CD4-positive, CD25-positive, alpha-beta regulatory T cell (primary cell): ENCODE results near the gene UBE2K. TPM values are rescaled to one million over a fixed set of nuclear protein-coding genes. Genes with fewer than 3 reads are reported as not detected.
"Not testable (repeated sequence)": the region's sequence is repeated elsewhere in the genome, so short reads cannot be mapped to it uniquely, and the experiment has no call there.

Source experiments
- ATAC-seq, 2 donors: fragments of 150-1000 bp; cut with Tn5 transposase; one replicate each; pipeline ENCODE4 v1.10.0; 2021; ENCODE audit warnings: low read depth in 2 of 2, moderate number of reproducible peaks in 2 of 2, moderate library complexity in 1 of 2
- DNase-seq, 3 donors: peaks; one replicate each; pipeline versions ENCODE4 v3.0.0 to v3.0.0-alpha.2; 2012 to 2022; ENCODE audit warnings: mixed read lengths in 1 of 3
- H3K27ac ChIP-seq: one replicate; pipeline ENCODE4 v1.7.0; 2013; ENCODE audit warnings: mild to moderate bottlenecking, low read length; ENCODE audit not compliant: insufficient read depth, poor library complexity, severe bottlenecking
- H3K27me3 ChIP-seq: one replicate; pipeline ENCODE4 v1.7.0; 2013; ENCODE audit warnings: low read length; ENCODE audit not compliant: control insufficient read depth, insufficient read depth
- H3K36me3 ChIP-seq: one replicate; pipeline ENCODE4 v1.7.0; 2013; ENCODE audit warnings: mild to moderate bottlenecking, low read length, moderate library complexity; ENCODE audit not compliant: control insufficient read depth, insufficient read depth
- H3K4me1 ChIP-seq: 2 replicates; pipeline ENCODE4 v1.7.0; 2013; ENCODE audit warnings: mild to moderate bottlenecking, low read length; ENCODE audit not compliant: insufficient read depth, control insufficient read depth, poor library complexity, severe bottlenecking
- H3K4me3 ChIP-seq: one replicate; pipeline ENCODE4 v1.7.0; 2013; ENCODE audit warnings: low read depth, mild to moderate bottlenecking, low read length, moderate library complexity
- H3K9me3 ChIP-seq, 2 experiments: 1 replicate in 1 of 2; 2 replicates in 1 of 2; pipeline ENCODE4 v1.7.0; 2013; ENCODE audit warnings: low read length in 2 of 2, mild to moderate bottlenecking in 1 of 2, moderate library complexity in 1 of 2; ENCODE audit not compliant: control insufficient read depth in 2 of 2
- H3K27ac Mint-ChIP-seq, 3 donors: one replicate each; pipeline ENCODE4 v1.8.0; 2020 to 2022; ENCODE audit warnings: mild to moderate bottlenecking in 3 of 3, mixed read lengths in 3 of 3, moderate library complexity in 2 of 3
- H3K27me3 Mint-ChIP-seq: one replicate; pipeline ENCODE4 v1.8.0; 2022; ENCODE audit warnings: mild to moderate bottlenecking, mixed read lengths
- H3K36me3 Mint-ChIP-seq: one replicate; pipeline ENCODE4 v1.8.0; 2020; ENCODE audit warnings: mixed read lengths
- H3K4me1 Mint-ChIP-seq, 4 donors: one replicate each; pipeline ENCODE4 v1.8.0; 2020 to 2022; ENCODE audit warnings: mixed read lengths in 4 of 4, mild to moderate bottlenecking in 1 of 4
- H3K4me3 Mint-ChIP-seq, 4 donors: one replicate each; pipeline ENCODE4 v1.8.0; 2020 to 2022; ENCODE audit warnings: mild to moderate bottlenecking in 4 of 4, mixed read lengths in 4 of 4, moderate library complexity in 3 of 4
- H3K9me3 Mint-ChIP-seq, 7 donors: one replicate each; pipeline ENCODE4 v1.8.0; 2020 to 2022; ENCODE audit warnings: mixed read lengths in 7 of 7, mild to moderate bottlenecking in 3 of 7, moderate library complexity in 2 of 7
- polyA plus RNA-seq, 4 donors: library from polyadenylated mRNA; unstranded; fragments of 300-500 nt; fragmentation: Illumina TruSeq; gene quantifications; one replicate each; pipeline ENCODE4 v1.2.3, GENCODE V29; 2021
- total RNA-seq: library from RNA; stranded (reverse); gene quantifications from one replicate; pipeline ENCODE4 v1.2.3, GENCODE V29; 2022

UBE2K gene
- total and polyA plus RNA-seq, 5 donors from 2014 or later, result 56.0 to 96.6 (median 73.4) TPM

DNA sequence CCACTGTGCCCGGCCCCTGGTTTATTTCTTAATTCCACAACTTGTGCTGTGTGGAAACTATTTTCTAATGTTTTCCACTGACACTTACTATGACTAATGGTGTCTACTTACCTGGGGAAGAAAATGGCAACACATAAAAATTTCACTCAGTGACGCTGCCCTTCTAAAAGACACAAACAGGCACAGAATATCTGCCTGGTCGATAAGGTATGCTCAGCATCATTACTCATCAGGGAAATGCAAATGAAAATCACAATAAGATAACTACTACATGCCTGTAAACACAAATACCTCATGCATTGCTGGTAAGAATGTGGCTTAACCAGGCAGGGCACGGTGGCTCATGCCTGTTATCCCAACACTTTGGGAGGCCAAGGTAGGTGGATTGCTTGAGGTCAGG is 61.6 kb downstream of the UBE2K start:
- H3K4me3 Mint-ChIP-seq, result no peak overlapping the region
- no peaks in the 10 kb centered on the region for H3K27me3 Mint-ChIP-seq
- peaks cover 3 to 26% (median 11%) of the 10 kb centered on the region in 4 donors for H3K4me1 Mint-ChIP-seq
- H3K4me3 ChIP-seq, result no peak overlapping the region
- peaks cover 32% of the 10 kb centered on the region for H3K36me3 Mint-ChIP-seq
- no peaks in the 10 kb centered on the region for H3K4me1 ChIP-seq
- H3K9me3 ChIP-seq, result no peaks in the 10 kb centered on the region
- H3K36me3 ChIP-seq, result peaks cover 62% of the 10 kb centered on the region
- H3K27ac Mint-ChIP-seq, result no peak overlapping the region
- no peak overlapping the region for H3K27ac ChIP-seq
- peaks cover 0 to under 1% (median 0%) of the 10 kb centered on the region in 7 donors for H3K9me3 Mint-ChIP-seq
- no peaks in the 10 kb centered on the region for H3K27me3 ChIP-seq
- DNase-seq (no peak), ATAC-seq (no peak)

DNA sequence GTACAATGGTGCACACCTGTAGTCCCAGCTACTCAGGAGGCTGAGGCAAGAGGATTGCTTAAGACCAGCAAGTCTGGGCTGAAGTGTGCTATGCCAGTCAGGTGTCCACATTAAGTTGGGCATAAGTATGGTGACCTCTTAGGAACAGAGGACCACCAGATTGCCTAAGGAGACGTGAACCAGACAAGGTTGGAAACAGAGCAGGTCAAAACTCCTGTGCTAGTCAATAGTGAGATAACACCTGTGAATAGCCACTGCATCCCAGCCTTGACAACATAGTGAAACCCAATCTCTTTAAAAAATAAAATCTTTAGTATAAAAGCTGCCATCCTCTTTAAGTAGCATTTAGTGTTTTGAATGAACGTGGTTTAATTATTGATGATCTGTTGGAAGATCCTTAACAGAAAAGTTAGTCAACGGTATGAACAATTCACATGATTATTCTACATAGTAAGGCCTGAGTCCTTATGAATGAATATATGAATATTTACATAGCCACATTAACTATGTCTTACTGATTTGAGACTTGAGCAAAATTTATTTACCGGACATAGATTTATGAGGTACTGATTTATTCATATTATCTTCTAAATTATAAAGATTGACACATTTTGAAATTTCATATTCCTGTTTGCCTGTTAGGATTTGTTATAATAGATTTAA is 63.2 kb downstream of the UBE2K start:
- peaks cover 0 to 1% (median 0%) of the 10 kb centered on the region in 7 donors for H3K9me3 Mint-ChIP-seq
- no peak overlapping the region for H3K4me3 Mint-ChIP-seq
- H3K4me1 ChIP-seq, result no peaks in the 10 kb centered on the region
- peaks cover 0 to 12% (median 4%) of the 10 kb centered on the region in 4 donors for H3K4me1 Mint-ChIP-seq
- H3K36me3 ChIP-seq, result peaks cover 48% of the 10 kb centered on the region
- H3K27me3 Mint-ChIP-seq, result no peaks in the 10 kb centered on the region
- no peak for DNase-seq
- no peaks in the 10 kb centered on the region for H3K27me3 ChIP-seq
- peaks cover 26% of the 10 kb centered on the region for H3K36me3 Mint-ChIP-seq
- no peak for ATAC-seq
- H3K4me3 ChIP-seq, result no peak overlapping the region
- no peak overlapping the region for H3K27ac ChIP-seq
- no peaks in the 10 kb centered on the region for H3K9me3 ChIP-seq
- no peak overlapping the region for H3K27ac Mint-ChIP-seq

DNA sequence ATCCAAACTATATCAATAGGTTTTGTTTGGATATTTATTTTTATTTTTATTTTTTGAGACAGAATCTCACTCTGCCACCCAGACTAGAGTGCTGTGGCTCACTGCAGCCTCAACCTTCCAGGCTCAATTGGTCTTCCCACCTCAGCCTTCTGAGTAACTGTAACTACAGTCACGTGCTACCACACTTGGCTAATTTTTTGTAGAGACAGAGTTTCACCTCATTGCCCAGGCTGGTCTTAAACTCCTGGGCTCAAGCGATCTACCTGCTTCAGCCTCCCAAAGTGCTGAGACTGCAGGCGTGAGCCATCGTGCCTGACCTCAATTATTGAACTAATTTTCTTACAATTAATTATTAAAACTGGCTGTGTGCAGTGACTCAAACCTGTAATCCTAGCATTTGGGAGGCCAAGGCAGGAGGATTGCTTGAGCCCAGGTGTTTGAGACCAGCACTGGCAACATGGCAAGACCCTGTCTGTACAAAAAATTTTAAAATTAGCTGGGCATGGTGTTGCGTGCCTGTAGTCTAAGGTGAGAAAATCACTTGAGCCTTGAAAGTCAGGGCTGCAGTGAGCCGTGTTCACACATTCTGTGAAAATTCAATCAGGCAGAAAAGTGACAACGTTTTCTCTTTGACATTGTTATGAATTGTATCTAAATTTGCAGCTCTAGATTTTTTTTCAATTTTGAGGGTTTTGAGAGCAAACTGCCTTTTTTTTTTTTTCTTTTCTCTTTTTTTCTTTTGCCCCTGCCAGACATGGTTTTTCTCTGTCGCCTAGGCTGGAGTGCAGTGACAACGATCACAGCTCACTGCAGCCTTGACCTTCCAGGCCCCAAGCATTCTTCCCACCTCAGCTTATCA is 66.0 kb downstream of the UBE2K start:
- DNase-seq (no peak), ATAC-seq (no peak)
- no peak overlapping the region for H3K27ac ChIP-seq
- H3K27ac Mint-ChIP-seq, result no peak overlapping the region
- H3K36me3 ChIP-seq, result peaks cover 27% of the 10 kb centered on the region
- peaks cover under 1 to 5% (median 3%) of the 10 kb centered on the region in 4 donors for H3K4me1 Mint-ChIP-seq
- no peaks in the 10 kb centered on the region for H3K9me3 ChIP-seq
- H3K4me3 ChIP-seq, result no peak overlapping the region
- H3K4me3 Mint-ChIP-seq, result no peak overlapping the region
- H3K4me1 ChIP-seq, result no peaks in the 10 kb centered on the region
- peaks cover 13% of the 10 kb centered on the region for H3K36me3 Mint-ChIP-seq
- no peaks in the 10 kb centered on the region for H3K27me3 ChIP-seq
- H3K27me3 Mint-ChIP-seq, result no peaks in the 10 kb centered on the region
- peaks cover 0 to 1% (median 0%) of the 10 kb centered on the region in 7 donors for H3K9me3 Mint-ChIP-seq

GRCh38 chr4:39770005-39770404 is 72.1 kb downstream of the UBE2K start:
- no peaks in the 10 kb centered on the region for H3K4me1 ChIP-seq
- H3K9me3 ChIP-seq, result no peaks in the 10 kb centered on the region
- ATAC-seq (no peak), DNase-seq (no peak)
- no peaks in the 10 kb centered on the region for H3K27me3 ChIP-seq
- no peak overlapping the region for H3K4me3 ChIP-seq
- Mint-ChIP-seq H3K27me3 (no peaks in the 10 kb centered on the region), H3K27ac (no peak overlapping the region), H3K4me1 (peaks cover 0 to 5% (median 2%) of the 10 kb centered on the region in 4 donors), H3K9me3 (no peaks in the 10 kb centered on the region), H3K4me3 (no peak overlapping the region), H3K36me3 (peaks cover 9% of the 10 kb centered on the region)
- peaks cover 12% of the 10 kb centered on the region for H3K36me3 ChIP-seq
- H3K27ac ChIP-seq, result no peak overlapping the region

DNA sequence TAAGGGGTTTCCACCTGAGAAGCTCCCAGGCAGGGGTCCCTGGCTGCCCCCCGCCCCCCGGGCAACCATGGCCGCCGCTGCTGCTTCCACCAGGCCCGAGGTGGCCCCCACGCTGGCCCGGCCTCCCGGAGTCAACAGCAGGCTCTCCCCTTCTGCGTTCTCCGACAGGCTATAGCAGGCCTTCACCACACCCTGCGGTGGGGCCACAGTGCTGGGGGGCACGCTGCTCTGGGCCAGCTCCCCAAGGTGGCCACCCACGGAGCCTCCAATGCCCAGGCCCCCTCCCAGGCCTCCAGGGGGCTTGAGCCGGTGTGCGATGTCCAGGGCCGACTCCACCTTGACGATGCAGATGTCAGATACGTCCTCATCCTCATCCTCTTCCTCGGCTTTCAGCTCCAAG is 72.5 kb downstream of the UBE2K start:
- H3K4me3 Mint-ChIP-seq, result no peak overlapping the region
- peaks cover 13% of the 10 kb centered on the region for H3K36me3 Mint-ChIP-seq
- H3K27ac Mint-ChIP-seq, result no peak overlapping the region
- H3K27me3 Mint-ChIP-seq, result no peaks in the 10 kb centered on the region
- Histone ChIP-seq H3K27me3 (no peaks in the 10 kb centered on the region), H3K9me3 (no peaks in the 10 kb centered on the region), H3K27ac (no peak overlapping the region), H3K4me1 (no peaks in the 10 kb centered on the region), H3K4me3 (no peak overlapping the region), H3K36me3 (peaks cover 16% of the 10 kb centered on the region)
- no peak for DNase-seq
- H3K4me1 Mint-ChIP-seq, result peaks cover 0 to 5% (median 2%) of the 10 kb centered on the region in 4 donors
- ATAC-seq, result no peak
- H3K9me3 Mint-ChIP-seq, result no peaks in the 10 kb centered on the region

DNA sequence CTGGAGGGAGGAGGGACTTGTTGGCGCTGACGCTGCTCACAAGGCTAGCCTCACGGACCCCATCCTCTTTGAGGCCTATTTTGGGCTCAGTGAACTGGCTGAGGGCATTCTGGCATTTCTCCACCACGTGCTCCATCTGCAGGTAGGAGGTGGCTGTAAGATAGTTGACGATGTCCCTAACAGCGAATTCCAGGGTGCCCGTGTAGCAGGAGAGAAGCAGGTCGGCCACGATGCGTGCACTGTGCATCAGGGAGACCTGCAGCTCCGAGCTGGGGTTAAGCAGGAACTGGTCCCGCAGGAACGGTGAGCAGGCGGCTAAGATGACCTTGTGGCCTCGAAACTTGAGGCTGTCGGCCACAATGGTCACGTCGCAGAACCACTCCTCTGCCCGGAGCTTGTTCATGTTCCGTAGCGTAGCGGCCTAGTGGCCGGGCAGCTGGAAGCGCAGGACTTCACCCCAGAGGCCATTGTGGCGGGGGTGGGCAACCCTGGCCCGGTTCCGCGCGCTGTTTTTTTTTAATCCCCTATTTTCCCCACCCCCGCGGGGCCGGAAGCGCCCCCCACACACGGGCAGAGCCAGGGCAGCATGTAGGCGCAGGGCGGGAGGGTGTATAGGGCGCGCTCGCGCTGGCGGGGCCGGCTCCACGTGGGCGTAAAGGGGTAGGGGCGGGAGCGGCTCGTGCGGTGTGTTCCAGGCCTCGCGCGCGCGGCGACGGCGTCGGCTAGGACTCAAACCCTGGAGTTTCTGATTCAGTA is 73.2 kb downstream of the UBE2K start:
- no peaks in the 10 kb centered on the region for H3K9me3 ChIP-seq
- H3K4me1 Mint-ChIP-seq, result peaks cover 2 to 6% (median 5%) of the 10 kb centered on the region in 4 donors
- H3K4me1 ChIP-seq, result no peaks in the 10 kb centered on the region
- H3K36me3 Mint-ChIP-seq, result peaks cover 15% of the 10 kb centered on the region
- no peak for ATAC-seq
- H3K9me3 Mint-ChIP-seq, result no peaks in the 10 kb centered on the region
- H3K27ac ChIP-seq, result no peak overlapping the region
- H3K4me3 ChIP-seq, result no peak overlapping the region
- no peaks in the 10 kb centered on the region for H3K27me3 ChIP-seq
- H3K4me3 Mint-ChIP-seq, result no peak overlapping the region
- DNase-seq, result no peak
- peaks cover 23% of the 10 kb centered on the region for H3K36me3 ChIP-seq
- H3K27ac Mint-ChIP-seq, result no peak overlapping the region
- H3K27me3 Mint-ChIP-seq, result no peaks in the 10 kb centered on the region

GRCh38 chr4:39781988-39782387 is 84.1 kb downstream of the UBE2K start:
- not testable (repeated sequence) for H3K4me3 Mint-ChIP-seq, H3K4me3 ChIP-seq, H3K27me3 Mint-ChIP-seq, H3K27ac Mint-ChIP-seq, H3K4me1 ChIP-seq, H3K27me3 ChIP-seq, H3K27ac ChIP-seq, DNase-seq, H3K4me1 Mint-ChIP-seq, H3K9me3 Mint-ChIP-seq, H3K9me3 ChIP-seq, ATAC-seq
- peaks cover 17% of the 10 kb centered on the region for H3K36me3 Mint-ChIP-seq
- H3K36me3 ChIP-seq, result peaks cover 23% of the 10 kb centered on the region
